ENCODE data around the gene CDCA3. TPM values are rescaled to one million over a fixed set of nuclear protein-coding genes. Genes with fewer than 3 reads are reported as not detected.

The CDCA3 gene
- total RNA-seq, 4 donors from 2014 or later = 1.1 to 5.9 (median 1.4) TPM

DNA sequence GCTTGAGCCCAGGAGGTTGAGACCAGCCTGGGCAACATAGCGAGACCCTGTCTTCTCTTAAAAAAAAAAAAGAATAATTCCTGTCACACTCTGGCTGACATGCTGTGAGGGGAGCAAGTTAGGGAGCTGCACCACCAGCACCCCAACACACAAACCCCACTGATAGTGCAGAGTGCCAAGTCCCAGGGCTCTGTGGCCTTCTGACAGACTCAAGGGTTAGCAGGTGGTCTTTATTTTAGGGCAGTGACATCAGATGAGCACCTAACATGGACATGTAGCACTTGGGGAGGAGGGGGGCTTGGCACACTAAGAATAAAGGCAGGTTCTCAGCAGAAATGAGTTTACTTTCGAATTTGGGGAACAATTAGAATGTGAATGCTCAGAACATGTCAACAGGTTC is 7.7 kb upstream of the CDCA3 start:
- 88% methylated on average over 1 of the region's 2 CpGs; no CpG with 5 or more reads in 1 of the 2 donors for WGBS, 2 donors (ENCODE audit: low coverage in 1 of 2)
- Histone ChIP-seq H3K4me3 (no peak overlapping the region), H3K36me3 (peaks cover 0 to 88% of the 10 kb centered on the region in 2 donors), H3K27ac (no peak overlapping the region), H3K4me1 (peaks cover 0 to 14% (median 0%) of the 10 kb centered on the region in 3 donors), H3K27me3 (no peaks in the 10 kb centered on the region), H3K9me3 (no peaks in the 10 kb centered on the region)
- ATAC-seq = no peak
- no peak for TF ChIP-seq EP300 (IDR thresholded peaks at IDR 0.05)
- no peak for TF ChIP-seq POLR2AphosphoS5 (IDR thresholded peaks at IDR 0.05)

DNA sequence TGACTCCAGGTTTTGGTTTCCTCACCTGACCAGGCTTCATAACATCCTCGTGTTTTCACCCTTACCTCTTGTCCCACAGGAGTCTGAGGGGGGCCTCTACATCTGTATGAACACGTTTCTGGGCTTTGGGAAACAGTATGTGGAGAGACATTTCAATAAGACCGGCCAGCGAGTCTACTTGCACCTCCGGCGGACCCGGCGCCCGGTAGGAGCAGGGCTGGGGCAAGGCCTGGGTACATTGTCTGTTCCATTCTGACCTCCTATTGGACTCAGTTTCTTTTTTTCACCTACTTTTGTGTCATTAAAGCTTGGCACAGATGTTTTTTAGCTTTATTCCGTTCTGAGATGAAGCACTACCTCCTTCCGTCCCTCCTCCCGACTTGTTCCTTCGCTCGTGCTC is 4.2 kb upstream of the CDCA3 start:
- no peak for ATAC-seq
- H3K9me3 ChIP-seq = no peaks in the 10 kb centered on the region
- no peaks in the 10 kb centered on the region for H3K27me3 ChIP-seq
- no peak for TF ChIP-seq POLR2A (IDR thresholded peaks at IDR 0.05)
- no peak for TF ChIP-seq EP300 (IDR thresholded peaks at IDR 0.05)
- TF ChIP-seq POLR2AphosphoS5 (IDR thresholded peaks at IDR 0.05) = no peak
- TF ChIP-seq, protein P1, sequence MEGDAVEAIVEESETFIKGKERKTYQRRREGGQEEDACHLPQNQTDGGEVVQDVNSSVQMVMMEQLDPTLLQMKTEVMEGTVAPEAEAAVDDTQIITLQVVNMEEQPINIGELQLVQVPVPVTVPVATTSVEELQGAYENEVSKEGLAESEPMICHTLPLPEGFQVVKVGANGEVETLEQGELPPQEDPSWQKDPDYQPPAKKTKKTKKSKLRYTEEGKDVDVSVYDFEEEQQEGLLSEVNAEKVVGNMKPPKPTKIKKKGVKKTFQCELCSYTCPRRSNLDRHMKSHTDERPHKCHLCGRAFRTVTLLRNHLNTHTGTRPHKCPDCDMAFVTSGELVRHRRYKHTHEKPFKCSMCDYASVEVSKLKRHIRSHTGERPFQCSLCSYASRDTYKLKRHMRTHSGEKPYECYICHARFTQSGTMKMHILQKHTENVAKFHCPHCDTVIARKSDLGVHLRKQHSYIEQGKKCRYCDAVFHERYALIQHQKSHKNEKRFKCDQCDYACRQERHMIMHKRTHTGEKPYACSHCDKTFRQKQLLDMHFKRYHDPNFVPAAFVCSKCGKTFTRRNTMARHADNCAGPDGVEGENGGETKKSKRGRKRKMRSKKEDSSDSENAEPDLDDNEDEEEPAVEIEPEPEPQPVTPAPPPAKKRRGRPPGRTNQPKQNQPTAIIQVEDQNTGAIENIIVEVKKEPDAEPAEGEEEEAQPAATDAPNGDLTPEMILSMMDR (IDR thresholded peaks at IDR 0.05) = no peak
- H3K4me3 ChIP-seq = no peak overlapping the region
- 82 to 94% methylated on average over 2 to 11 of the region's 14 CpGs for WGBS, 2 donors (ENCODE audit: low coverage in 1 of 2)
- H3K4me1 ChIP-seq = peaks cover 0 to 34% (median 10%) of the 10 kb centered on the region in 3 donors
- H3K36me3 ChIP-seq = peaks cover 0 to 53% of the 10 kb centered on the region in 2 donors
- no peak overlapping the region for H3K27ac ChIP-seq

DNA sequence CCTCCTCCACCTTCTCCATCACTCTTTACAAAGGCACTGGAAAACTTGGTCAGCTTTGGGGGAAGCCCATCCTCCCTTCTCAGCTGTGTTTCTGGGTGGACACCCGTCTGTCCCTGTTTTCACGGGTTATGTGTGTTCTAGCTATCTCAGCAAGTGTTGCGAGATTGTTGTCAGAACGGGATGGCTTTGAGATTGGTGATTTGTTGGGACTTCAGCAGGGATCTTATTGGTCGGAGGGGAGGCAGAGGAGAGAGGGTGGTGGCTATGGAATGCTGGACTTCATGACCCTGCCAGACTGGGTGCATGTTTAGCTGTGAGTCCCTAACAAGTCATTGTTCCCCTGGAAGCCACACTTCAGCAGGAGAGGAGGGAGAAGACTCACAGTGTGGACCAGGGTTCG is 3.0 kb upstream of the CDCA3 start:
- Histone ChIP-seq H3K36me3 (peaks cover 0 to 46% of the 10 kb centered on the region in 2 donors), H3K4me3 (no peak overlapping the region), H3K4me1 (peaks cover 0 to 34% (median 10%) of the 10 kb centered on the region in 3 donors), H3K9me3 (no peaks in the 10 kb centered on the region), H3K27me3 (no peaks in the 10 kb centered on the region), H3K27ac (peak overlapping the region in 3 of 4 donors; percentile 87 to 98 (median 97))
- TF ChIP-seq EP300 (IDR thresholded peaks at IDR 0.05) (no peak), POLR2A (IDR thresholded peaks at IDR 0.05) (no peak), POLR2AphosphoS5 (IDR thresholded peaks at IDR 0.05) (no peak)
- TF ChIP-seq, protein P1 (IDR thresholded peaks at IDR 0.05) = no peak
- no peak for ATAC-seq
- WGBS, 2 donors (ENCODE audit: low coverage in 1 of 2) = 66 to 67% methylated on average over 3 to 4 of the region's 6 CpGs

DNA sequence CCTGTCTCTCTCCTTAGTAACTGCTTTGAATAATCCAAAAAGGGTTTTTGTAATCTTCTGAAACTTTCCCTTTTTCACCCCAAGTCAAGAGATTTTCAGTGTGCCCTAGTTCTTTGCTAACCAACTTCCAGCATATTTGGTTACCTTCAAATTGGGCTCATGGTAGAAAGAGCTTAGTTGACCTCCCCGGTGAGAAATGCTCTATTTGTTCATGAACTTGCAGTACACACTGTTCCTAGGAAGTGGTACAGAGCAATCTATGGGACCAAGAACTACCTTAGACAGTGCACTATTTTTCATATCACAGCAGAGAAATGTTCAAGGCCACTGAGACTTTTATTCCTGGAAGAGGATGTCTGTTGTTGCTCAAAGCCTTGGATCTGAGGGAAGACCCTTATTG is 2.5 kb upstream of the CDCA3 start:
- 89% methylated on average over 1 of the region's 1 CpG; no CpG with 5 or more reads in 1 of the 2 donors for WGBS, 2 donors (ENCODE audit: low coverage in 1 of 2)
- no peak for ATAC-seq
- Histone ChIP-seq H3K9me3 (no peaks in the 10 kb centered on the region), H3K27ac (peak overlapping the region in 3 of 4 donors; percentile 87 to 98 (median 97)), H3K4me1 (peaks cover 0 to 34% (median 10%) of the 10 kb centered on the region in 3 donors), H3K4me3 (no peak overlapping the region), H3K36me3 (peaks cover 0 to 42% of the 10 kb centered on the region in 2 donors), H3K27me3 (no peaks in the 10 kb centered on the region)
- no peak for TF ChIP-seq POLR2AphosphoS5 (IDR thresholded peaks at IDR 0.05)
- TF ChIP-seq, protein P1 (IDR thresholded peaks at IDR 0.05) = no peak
- TF ChIP-seq EP300 (IDR thresholded peaks at IDR 0.05) = no peak
- no peak for TF ChIP-seq POLR2A (IDR thresholded peaks at IDR 0.05)

DNA sequence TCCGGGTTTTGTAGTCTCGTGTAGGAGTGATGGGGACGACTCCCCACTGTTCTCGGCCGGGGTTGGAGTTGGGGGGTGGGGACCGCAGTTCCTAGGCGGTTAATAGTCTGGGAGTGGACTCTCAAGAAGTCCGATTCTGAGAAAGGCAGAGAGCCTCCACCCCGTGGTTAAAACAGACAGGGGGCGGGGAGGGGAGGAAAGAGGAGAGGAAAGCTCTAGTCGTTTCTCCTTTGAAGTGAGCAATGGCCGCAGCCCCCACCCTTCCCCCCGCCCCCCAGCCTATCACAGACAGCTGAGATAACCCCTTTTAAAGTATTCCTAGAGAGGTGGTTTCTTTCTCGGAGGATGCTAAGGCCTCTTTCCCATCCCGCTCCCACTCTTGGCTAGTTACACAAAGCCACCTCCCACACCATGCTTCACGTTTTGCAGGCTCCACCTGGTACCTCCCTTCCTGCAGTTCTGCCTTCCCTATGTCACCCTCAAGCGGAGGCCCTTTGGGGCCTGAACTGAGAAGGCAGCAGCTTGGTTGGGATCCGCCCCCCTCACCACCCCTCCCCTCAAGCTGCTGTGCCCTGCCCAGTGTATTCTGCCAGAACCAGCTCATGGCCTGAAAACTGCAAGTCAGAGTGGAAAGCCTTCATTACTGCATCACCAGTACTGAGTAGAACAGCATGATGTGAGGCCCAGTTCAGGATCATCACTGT is 1.7 kb upstream of the CDCA3 start:
- H3K27me3 ChIP-seq = no peaks in the 10 kb centered on the region
- TF ChIP-seq POLR2AphosphoS5 (IDR thresholded peaks at IDR 0.05) (no peak), POLR2A (IDR thresholded peaks at IDR 0.05) (no peak), EP300 (IDR thresholded peaks at IDR 0.05) (no peak)
- TF ChIP-seq, protein P1 (IDR thresholded peaks at IDR 0.05) = no peak
- peak overlapping the region; percentile 38 to 76 for H3K4me3 ChIP-seq
- ATAC-seq = no peak
- H3K4me1 ChIP-seq = peaks cover 0 to 34% (median 10%) of the 10 kb centered on the region in 3 donors
- H3K36me3 ChIP-seq = peaks cover 0 to 34% of the 10 kb centered on the region in 2 donors
- WGBS, 2 donors (ENCODE audit: low coverage in 1 of 2) = 0% methylated on average over 4 of the region's 18 CpGs
- H3K9me3 ChIP-seq = no peaks in the 10 kb centered on the region
- H3K27ac ChIP-seq = peak overlapping the region; percentile 14 to 98 (median 92)

Measured in gastroesophageal sphincter (tissue), 4 donors.